ENCODE data around the gene PPP1R3G.
"Not testable (repeated sequence)": the region's sequence is repeated elsewhere in the genome, so short reads cannot be mapped to it uniquely, and the experiment has no call there.

PPP1R3G gene

GRCh38 chr6:5111626-5112025 lies 26.5 kb downstream of the PPP1R3G start:
- Mint-ChIP-seq H3K36me3 (ENCODE audit: low read depth) (no peaks in the 10 kb centered on the region), H3K27ac (no peak overlapping the region), H3K4me3 (no peak overlapping the region), H3K27me3 (ENCODE audit: low read depth) (no peaks in the 10 kb centered on the region), H3K4me1 (ENCODE audit: low read depth) (no peaks in the 10 kb centered on the region), H3K9me3 (no peaks in the 10 kb centered on the region)

- Mint-ChIP-seq H3K9me3 (no peaks in the 10 kb centered on the region), H3K36me3 (ENCODE audit: low read depth) (no peaks in the 10 kb centered on the region), H3K4me1 (ENCODE audit: low read depth) (no peaks in the 10 kb centered on the region), H3K27me3 (ENCODE audit: low read depth) (no peaks in the 10 kb centered on the region), H3K27ac (no peak overlapping the region), H3K4me3 (no peak overlapping the region)
These were observed 27.1 kb downstream of the PPP1R3G start for GRCh38 chr6:5112066-5112799.

GRCh38 chr6:5113096-5113495 lies 28.0 kb downstream of the PPP1R3G start:
- Mint-ChIP-seq H3K9me3 (no peaks in the 10 kb centered on the region), H3K27ac (no peak overlapping the region)

GRCh38 chr6:5115168-5115567 lies 30.0 kb downstream of the PPP1R3G start:
- Mint-ChIP-seq H3K9me3 (no peaks in the 10 kb centered on the region), H3K27ac (no peak overlapping the region), H3K4me1 (ENCODE audit: low read depth) (no peaks in the 10 kb centered on the region), H3K36me3 (ENCODE audit: low read depth) (no peaks in the 10 kb centered on the region), H3K27me3 (ENCODE audit: low read depth) (no peaks in the 10 kb centered on the region), H3K4me3 (no peak overlapping the region)

More at GRCh38 chr6:5113096-5113495, 28.0 kb downstream of the PPP1R3G start:
- Mint-ChIP-seq H3K36me3 (ENCODE audit: low read depth) (no peaks in the 10 kb centered on the region), H3K27me3 (ENCODE audit: low read depth) (no peaks in the 10 kb centered on the region), H3K4me3 (no peak overlapping the region), H3K4me1 (ENCODE audit: low read depth) (no peaks in the 10 kb centered on the region)

GRCh38 chr6:5116243-5116991 lies 31.3 kb downstream of the PPP1R3G start:
- H3K27me3 Mint-ChIP-seq (ENCODE audit: low read depth): no peaks in the 10 kb centered on the region
- H3K27ac Mint-ChIP-seq: no peak overlapping the region
- H3K9me3 Mint-ChIP-seq: no peaks in the 10 kb centered on the region
- no peaks in the 10 kb centered on the region for H3K4me1 Mint-ChIP-seq (ENCODE audit: low read depth)
- H3K4me3 Mint-ChIP-seq: no peak overlapping the region
- H3K36me3 Mint-ChIP-seq (ENCODE audit: low read depth): no peaks in the 10 kb centered on the region

GRCh38 chr6:5119090-5119951 lies 34.2 kb downstream of the PPP1R3G start:
- Mint-ChIP-seq H3K27ac (no peak overlapping the region), H3K4me3 (no peak overlapping the region)

GRCh38 chr6:5120011-5120410 lies 34.9 kb downstream of the PPP1R3G start:
- no peaks in the 10 kb centered on the region for H3K27me3 Mint-ChIP-seq (ENCODE audit: low read depth)
- H3K36me3 Mint-ChIP-seq (ENCODE audit: low read depth): no peaks in the 10 kb centered on the region
- no peak overlapping the region for H3K4me3 Mint-ChIP-seq
- H3K27ac Mint-ChIP-seq: no peak overlapping the region
- no peaks in the 10 kb centered on the region for H3K4me1 Mint-ChIP-seq (ENCODE audit: low read depth)
- no peaks in the 10 kb centered on the region for H3K9me3 Mint-ChIP-seq

More at GRCh38 chr6:5119090-5119951, 34.2 kb downstream of the PPP1R3G start:
- H3K27me3 Mint-ChIP-seq (ENCODE audit: low read depth): no peaks in the 10 kb centered on the region
- no peaks in the 10 kb centered on the region for H3K36me3 Mint-ChIP-seq (ENCODE audit: low read depth)
- no peaks in the 10 kb centered on the region for H3K9me3 Mint-ChIP-seq
- no peaks in the 10 kb centered on the region for H3K4me1 Mint-ChIP-seq (ENCODE audit: low read depth)

- not testable (repeated sequence) for H3K27me3 Mint-ChIP-seq (ENCODE audit: low read depth); H3K4me1 Mint-ChIP-seq (ENCODE audit: low read depth); H3K9me3 Mint-ChIP-seq; H3K27ac Mint-ChIP-seq; H3K4me3 Mint-ChIP-seq; H3K36me3 Mint-ChIP-seq (ENCODE audit: low read depth)
These were observed 35.4 kb downstream of the PPP1R3G start for GRCh38 chr6:5120543-5120942.

GRCh38 chr6:5121479-5121878 lies 36.3 kb downstream of the PPP1R3G start:
- no peak overlapping the region for H3K4me3 Mint-ChIP-seq
- H3K27ac Mint-ChIP-seq: no peak overlapping the region
- H3K36me3 Mint-ChIP-seq (ENCODE audit: low read depth): no peaks in the 10 kb centered on the region
- H3K9me3 Mint-ChIP-seq: no peaks in the 10 kb centered on the region
- H3K27me3 Mint-ChIP-seq (ENCODE audit: low read depth): no peaks in the 10 kb centered on the region
- no peaks in the 10 kb centered on the region for H3K4me1 Mint-ChIP-seq (ENCODE audit: low read depth)

GRCh38 chr6:5121956-5122355 lies 36.8 kb downstream of the PPP1R3G start:
- Mint-ChIP-seq H3K4me1 (ENCODE audit: low read depth) (no peaks in the 10 kb centered on the region), H3K27me3 (ENCODE audit: low read depth) (no peaks in the 10 kb centered on the region), H3K27ac (no peak overlapping the region), H3K36me3 (ENCODE audit: low read depth) (no peaks in the 10 kb centered on the region), H3K9me3 (no peaks in the 10 kb centered on the region), H3K4me3 (no peak overlapping the region)

GRCh38 chr6:5122504-5123112 lies 37.5 kb downstream of the PPP1R3G start:
- H3K27ac Mint-ChIP-seq: no peak overlapping the region

GRCh38 chr6:5123296-5124143 lies 38.4 kb downstream of the PPP1R3G start:
- Mint-ChIP-seq H3K9me3 (no peaks in the 10 kb centered on the region), H3K4me3 (no peak overlapping the region), H3K27ac (no peak overlapping the region), H3K27me3 (ENCODE audit: low read depth) (no peaks in the 10 kb centered on the region), H3K36me3 (ENCODE audit: low read depth) (no peaks in the 10 kb centered on the region), H3K4me1 (ENCODE audit: low read depth) (no peaks in the 10 kb centered on the region)

More at GRCh38 chr6:5122504-5123112, 37.5 kb downstream of the PPP1R3G start:
- H3K4me3 Mint-ChIP-seq: no peak overlapping the region
- H3K27me3 Mint-ChIP-seq (ENCODE audit: low read depth): no peaks in the 10 kb centered on the region
- no peaks in the 10 kb centered on the region for H3K4me1 Mint-ChIP-seq (ENCODE audit: low read depth)
- no peaks in the 10 kb centered on the region for H3K36me3 Mint-ChIP-seq (ENCODE audit: low read depth)
- H3K9me3 Mint-ChIP-seq: no peaks in the 10 kb centered on the region

- Mint-ChIP-seq H3K36me3 (ENCODE audit: low read depth) (no peaks in the 10 kb centered on the region), H3K4me1 (ENCODE audit: low read depth) (no peaks in the 10 kb centered on the region), H3K9me3 (no peaks in the 10 kb centered on the region), H3K27me3 (ENCODE audit: low read depth) (no peaks in the 10 kb centered on the region), H3K27ac (no peak overlapping the region), H3K4me3 (no peak overlapping the region)
These were observed 39.4 kb downstream of the PPP1R3G start for GRCh38 chr6:5124526-5124925.

Data from T-helper 1 cell treated with Interleukin-12 subunit alpha and Interleukin-12 subunit beta and Interleukin-4 antibody, amounts not matched to agents 30 μg/mL and 1 μg/mL, for 36 hours (primary cell).